Measurements from ENCODE around the gene ZNF383.
"Not testable (repeated sequence)": the region's sequence is repeated elsewhere in the genome, so short reads cannot be mapped to it uniquely, and the experiment has no call there.

The ZNF383 gene

GRCh38 chr19:37294246-37294645, 76.2 kb downstream of the ZNF383 start:
- DNase-seq, result not testable (repeated sequence)
